Stromal cell of bone marrow (primary cell): ENCODE measurements around the gene MCM5.
"Not testable (repeated sequence)": the region's sequence is repeated elsewhere in the genome, so short reads cannot be mapped to it uniquely, and the experiment has no call there.

Source experiments
- DNase-seq: peaks from one replicate; pipeline ENCODE4 v3.0.0-alpha.2; 2012; ENCODE audit warnings: low read depth

The MCM5 gene

DNA sequence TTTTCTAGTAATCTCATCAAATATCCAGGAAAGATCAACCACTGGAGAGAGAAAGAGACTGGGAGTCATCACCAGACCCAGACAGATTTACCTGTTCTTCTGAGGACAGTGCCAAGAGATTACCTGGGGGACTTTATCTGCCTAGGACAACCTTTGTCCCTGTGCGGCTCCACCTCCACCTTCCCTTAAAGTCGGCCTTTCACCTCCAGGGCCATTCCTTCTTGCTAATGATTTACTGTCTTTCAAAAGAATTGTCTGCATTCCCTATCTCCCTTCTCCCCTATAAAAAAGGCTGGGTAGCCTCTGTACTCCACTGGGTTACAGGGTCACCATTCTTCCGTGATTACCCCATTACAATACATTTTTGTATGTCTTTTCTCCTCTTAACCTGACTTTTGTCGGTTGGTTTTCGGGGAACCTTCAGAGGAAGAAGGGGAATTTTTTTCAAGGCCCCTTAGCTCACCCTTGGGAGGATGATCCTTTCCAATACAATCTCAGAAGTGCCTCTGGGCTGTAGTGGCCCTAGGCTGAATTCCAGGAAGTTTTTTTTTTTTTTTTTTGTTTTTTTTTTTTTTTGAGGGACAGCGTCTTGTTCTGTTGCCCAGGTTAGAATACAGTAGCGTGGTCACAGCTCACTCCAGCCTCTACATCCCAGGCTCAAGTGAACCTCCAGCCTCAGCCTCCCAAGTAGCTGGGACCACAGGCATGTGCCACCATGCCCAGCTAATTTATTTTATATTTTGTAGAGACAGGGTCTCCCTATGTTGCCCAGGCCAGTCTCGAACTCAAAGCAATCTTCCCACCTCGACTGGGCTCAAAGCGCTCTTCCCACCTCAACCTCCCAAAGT, 20.6 kb upstream of the MCM5 start:
- no peak for DNase-seq

GRCh38 chr22:35380013-35380412, 19.9 kb upstream of the MCM5 start:
- DNase-seq = peak; percentile 51

DNA sequence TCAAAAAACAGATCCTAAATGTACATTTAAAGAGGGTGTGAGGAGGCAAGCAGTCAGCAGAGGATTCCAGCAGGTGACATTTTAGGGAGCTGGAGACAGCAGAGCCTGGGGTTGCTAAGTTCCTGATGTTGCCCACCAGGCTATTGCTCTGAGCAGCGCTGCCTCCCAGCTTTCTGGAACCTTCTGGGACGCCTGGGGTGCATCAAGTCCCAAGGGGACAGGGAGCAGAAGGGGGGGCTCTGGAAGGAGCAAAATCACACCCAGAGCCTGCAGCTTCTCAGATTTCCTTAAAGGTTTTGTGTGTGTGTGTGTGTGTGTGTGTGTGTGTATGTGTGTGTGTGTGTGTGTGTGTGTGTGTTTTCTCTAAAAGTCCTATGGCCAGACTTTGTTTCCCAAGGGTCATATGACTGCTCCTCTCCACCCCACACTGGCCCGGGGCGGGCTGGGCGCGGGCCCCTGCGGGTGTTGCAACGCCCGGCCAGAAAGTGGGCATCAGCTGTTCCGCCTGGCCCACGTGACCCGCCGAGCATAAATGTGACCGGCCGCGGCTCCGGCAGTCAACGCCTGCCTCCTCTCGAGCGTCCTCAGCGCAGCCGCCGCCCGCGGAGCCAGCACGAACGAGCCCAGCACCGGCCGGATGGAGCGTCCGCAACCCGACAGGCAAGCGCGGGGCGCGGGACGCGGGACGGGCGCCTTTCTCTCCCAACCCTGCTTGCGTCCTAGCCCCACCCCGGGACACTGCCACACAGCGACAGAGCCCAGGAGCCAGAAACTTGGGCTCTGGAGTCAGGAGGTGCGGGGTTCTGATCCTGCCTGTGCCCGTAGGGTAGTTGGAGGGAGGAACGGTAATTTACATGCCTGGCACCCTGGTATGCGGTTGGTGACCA, 19.2 kb upstream of the MCM5 start, which contains the start of gene HMOX1:
Gene HMOX1 (plus strand): TSS at position 560 of the 887 bp plus-strand sequence. CDS start 78 bp downstream, at position 638.
- DNase-seq = peak; percentile 90

GRCh38 chr22:35381424-35382009, 18.4 kb upstream of the MCM5 start:
- DNase-seq = no peak

DNA sequence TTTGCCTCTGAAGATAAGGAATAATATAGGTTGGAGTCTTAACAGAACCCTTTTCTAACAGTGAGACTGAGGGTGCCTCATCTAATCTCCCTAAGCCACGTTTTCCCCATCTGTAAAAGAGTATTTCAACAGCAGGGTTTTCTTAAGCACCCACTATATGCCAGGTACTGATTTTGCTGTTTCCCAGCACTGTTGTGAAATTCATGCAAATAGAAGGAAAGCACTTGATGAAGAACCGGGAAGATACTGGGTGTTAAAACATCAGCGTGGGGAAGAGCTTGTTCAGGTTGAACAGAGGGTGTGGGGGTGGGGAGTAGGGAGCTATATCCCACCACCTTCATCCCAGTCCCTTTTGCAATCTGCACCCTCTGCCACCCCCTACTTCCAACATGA, 16.3 kb upstream of the MCM5 start:
- no peak for DNase-seq

- no peak for DNase-seq
These were observed 15.4 kb upstream of the MCM5 start for GRCh38 chr22:35384527-35384926.

DNA sequence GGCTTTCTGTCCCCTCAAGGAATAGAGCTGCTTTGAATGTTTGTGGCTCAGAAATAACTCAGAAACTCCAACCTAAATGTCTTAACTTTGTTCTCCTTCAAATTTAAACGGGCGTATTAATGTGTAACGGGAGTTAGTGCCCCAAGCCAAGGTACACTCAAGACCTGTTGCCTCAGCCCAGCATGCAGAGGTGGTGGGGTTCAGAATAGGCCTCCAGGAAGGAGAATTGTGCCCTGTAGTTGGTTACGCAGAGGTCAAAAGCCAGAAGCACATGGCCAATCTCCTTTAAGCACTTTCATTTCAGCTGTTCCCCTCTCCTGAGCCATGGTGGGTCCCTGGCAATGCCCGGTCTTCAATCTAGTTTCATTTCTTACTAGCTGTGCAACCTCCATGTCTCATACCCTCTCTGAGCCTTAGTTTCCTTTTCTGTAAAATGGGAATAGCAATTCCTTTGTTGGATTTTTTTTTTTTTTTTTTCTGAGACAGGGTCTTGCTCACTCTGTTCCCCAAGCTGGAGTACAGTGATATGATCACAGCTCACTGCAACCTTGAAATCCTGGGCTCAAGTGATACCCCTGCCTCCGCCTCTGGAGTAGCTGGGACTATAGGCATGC, 14.9 kb upstream of the MCM5 start:
- no peak for DNase-seq

DNA sequence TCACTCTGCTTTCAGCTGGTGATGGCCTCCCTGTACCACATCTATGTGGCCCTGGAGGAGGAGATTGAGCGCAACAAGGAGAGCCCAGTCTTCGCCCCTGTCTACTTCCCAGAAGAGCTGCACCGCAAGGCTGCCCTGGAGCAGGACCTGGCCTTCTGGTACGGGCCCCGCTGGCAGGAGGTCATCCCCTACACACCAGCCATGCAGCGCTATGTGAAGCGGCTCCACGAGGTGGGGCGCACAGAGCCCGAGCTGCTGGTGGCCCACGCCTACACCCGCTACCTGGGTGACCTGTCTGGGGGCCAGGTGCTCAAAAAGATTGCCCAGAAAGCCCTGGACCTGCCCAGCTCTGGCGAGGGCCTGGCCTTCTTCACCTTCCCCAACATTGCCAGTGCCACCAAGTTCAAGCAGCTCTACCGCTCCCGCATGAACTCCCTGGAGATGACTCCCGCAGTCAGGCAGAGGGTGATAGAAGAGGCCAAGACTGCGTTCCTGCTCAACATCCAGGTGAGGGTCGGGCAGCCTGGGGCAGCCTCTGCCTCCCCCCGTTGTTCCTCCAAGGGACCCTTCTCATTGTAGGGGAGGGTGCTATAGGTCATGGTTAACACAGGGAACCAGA, 13.2 kb upstream of the MCM5 start:
- DNase-seq = no peak

- DNase-seq = no peak
These were observed 9.0 kb upstream of the MCM5 start for GRCh38 chr22:35390933-35391332.

DNA sequence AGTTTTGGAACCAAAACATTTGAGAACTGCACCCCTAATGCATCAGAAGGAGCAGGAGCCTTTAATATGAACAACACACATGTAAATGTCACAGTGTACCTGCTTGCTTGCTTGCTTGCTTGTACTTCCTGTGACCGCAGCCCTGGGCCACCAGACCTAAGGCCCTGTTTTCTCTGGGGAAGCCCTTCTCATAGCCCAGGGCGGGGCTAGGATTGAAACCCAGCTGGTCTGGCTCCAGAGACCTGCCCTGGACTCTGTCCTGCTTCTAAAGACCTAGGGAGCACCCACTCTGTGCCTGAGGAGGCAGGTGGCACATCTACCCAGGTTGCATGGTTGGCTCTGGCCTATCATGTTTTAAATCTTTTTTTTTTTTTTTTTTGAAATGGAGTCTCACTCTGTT, 7.6 kb upstream of the MCM5 start:
- DNase-seq = no peak

GRCh38 chr22:35393116-35394010, 6.6 kb upstream of the MCM5 start:
- DNase-seq = no peak

DNA sequence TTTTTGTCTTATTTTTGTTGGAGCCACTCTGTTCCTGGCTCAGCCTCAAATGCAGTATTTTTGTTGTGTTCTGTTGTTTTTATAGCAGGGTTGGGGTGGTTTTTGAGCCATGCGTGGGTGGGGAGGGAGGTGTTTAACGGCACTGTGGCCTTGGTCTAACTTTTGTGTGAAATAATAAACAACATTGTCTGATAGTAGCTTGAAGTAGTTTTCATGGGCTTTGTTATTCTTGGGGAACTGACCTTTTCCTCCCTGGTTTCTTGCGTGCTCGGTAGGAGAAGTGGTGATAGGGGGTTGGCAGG, 6.0 kb upstream of the MCM5 start:
- no peak for DNase-seq

DNA sequence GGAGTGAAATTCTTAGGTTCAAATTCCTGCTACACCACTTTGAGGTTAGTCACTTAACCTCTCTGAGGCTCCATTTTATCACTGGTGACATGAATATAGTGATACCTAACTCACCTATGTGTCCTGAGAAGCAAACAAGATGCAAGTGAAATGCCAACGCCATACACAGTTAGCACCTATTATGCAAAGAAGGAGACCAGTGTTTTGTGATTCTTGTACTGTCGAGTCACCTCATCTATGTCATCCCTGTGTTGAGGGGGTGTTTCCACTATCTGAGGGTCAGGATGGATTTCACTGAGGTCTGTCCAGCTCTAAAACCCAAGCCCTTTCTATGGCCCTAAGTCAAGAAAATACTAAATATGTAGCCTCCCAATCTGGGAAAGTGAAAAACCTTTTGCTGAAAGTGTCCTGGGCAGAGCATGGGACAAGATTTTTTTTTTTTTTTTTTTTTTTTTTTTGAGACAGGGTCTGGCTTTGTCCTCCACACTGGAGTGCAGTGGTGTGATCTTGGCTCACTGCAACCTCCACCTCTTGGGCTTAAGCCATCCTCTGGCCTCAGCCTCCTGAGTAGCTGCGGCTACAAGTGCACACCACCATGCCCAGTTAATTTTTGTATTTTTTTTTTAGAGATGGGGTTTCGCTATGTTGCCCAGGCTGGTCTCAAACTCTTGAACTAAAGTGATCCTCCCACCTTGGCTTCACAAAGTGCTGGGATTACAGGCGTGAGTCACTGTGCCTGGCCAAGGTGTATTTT, 5.0 kb upstream of the MCM5 start:
- DNase-seq = no peak

DNA sequence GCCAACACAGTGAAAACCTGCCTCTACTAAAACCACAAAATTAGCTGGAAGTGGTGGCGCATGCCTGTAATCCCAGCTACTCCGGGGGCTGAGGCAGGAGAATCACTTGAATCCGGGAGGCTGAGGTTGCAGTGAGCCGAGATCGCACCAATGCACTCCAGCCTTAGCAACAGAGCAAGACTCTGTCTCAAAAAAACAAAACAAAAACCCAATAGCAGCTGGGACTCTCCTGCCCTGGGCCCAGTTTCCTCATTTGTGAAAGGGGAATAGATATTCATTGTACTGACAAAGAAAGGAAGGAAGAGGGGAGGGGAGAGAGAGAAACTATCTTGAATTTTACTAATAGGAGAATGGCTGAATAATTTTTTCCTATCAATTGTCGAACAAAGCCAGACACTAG, 3.3 kb upstream of the MCM5 start:
- not testable (repeated sequence) for DNase-seq

GRCh38 chr22:35397095-35397904, 2.6 kb upstream of the MCM5 start:
- DNase-seq = no peak

GRCh38 chr22:35398591-35398973, 1.4 kb upstream of the MCM5 start:
- no peak for DNase-seq

GRCh38 chr22:35399114-35399677, 744 bp upstream of the MCM5 start:
- no peak for DNase-seq

DNA sequence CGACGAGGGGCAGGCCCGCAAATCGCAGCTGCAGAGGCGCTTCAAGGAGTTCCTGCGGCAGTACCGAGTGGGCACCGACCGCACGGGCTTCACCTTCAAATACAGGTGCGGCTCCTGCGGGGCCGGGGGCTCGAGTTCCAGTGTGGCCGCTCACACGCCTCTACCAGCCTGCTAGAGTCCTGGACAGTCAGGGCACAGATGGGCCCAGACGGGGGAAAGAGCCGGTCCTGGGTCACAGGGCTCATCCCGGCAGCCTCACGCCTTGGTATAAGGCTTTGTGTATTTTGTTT, 506 bp downstream of the MCM5 start:
- no peak for DNase-seq

GRCh38 chr22:35401863-35402262, 1.9 kb downstream of the MCM5 start:
- DNase-seq = no peak
